ENCODE results near the gene SH2D3C. TPM values are rescaled to one million over a fixed set of nuclear protein-coding genes. Genes with fewer than 3 reads are reported as not detected.
A peak's percentile ranks its signal among the peaks of the same experiment; 100 is the strongest.

The SH2D3C gene
- total RNA-seq, 1 donor from 2014 or later: 137 TPM

- H3K27me3 Mint-ChIP-seq (ENCODE audit: unreplicated experiment): peaks cover 14% of the 10 kb centered on the region
- H3K27ac Mint-ChIP-seq (ENCODE audit: unreplicated experiment): peak overlapping the region; percentile 96
Observed at GRCh38 chr9:127767410-127767809, 11.1 kb downstream of the SH2D3C start.

GRCh38 chr9:127765418-127765817, 13.0 kb downstream of the SH2D3C start:
- Mint-ChIP-seq H3K4me3 (ENCODE audit: unreplicated experiment) (peak overlapping the region; percentile 80), H3K36me3 (ENCODE audit: low read depth, unreplicated experiment) (peaks cover 50% of the 10 kb centered on the region), H3K9me3 (ENCODE audit: unreplicated experiment) (no peaks in the 10 kb centered on the region), H3K27ac (ENCODE audit: unreplicated experiment) (peak overlapping the region; percentile 90), H3K27me3 (ENCODE audit: unreplicated experiment) (peaks cover 14% of the 10 kb centered on the region), H3K4me1 (ENCODE audit: unreplicated experiment) (peaks cover 83% of the 10 kb centered on the region)
- TF ChIP-seq CTCF (IDR thresholded peaks at IDR 0.05; ENCODE audit: unreplicated experiment): no peak
- no peak for DNase-seq (ENCODE audit: low spot score)

More at GRCh38 chr9:127767410-127767809, 11.1 kb downstream of the SH2D3C start:
- DNase-seq (ENCODE audit: low spot score): no peak
- H3K4me1 Mint-ChIP-seq (ENCODE audit: unreplicated experiment): peaks cover 72% of the 10 kb centered on the region
- TF ChIP-seq CTCF (IDR thresholded peaks at IDR 0.05; ENCODE audit: unreplicated experiment): no peak
- no peaks in the 10 kb centered on the region for H3K9me3 Mint-ChIP-seq (ENCODE audit: unreplicated experiment)
- H3K36me3 Mint-ChIP-seq (ENCODE audit: low read depth, unreplicated experiment): peaks cover 45% of the 10 kb centered on the region
- peak overlapping the region; percentile 88 for H3K4me3 Mint-ChIP-seq (ENCODE audit: unreplicated experiment)

GRCh38 chr9:127763918-127764384, 14.5 kb downstream of the SH2D3C start:
- TF ChIP-seq CTCF (IDR thresholded peaks at IDR 0.05; ENCODE audit: unreplicated experiment): peak; percentile 39
- Mint-ChIP-seq H3K9me3 (ENCODE audit: unreplicated experiment) (no peaks in the 10 kb centered on the region), H3K27ac (ENCODE audit: unreplicated experiment) (peak overlapping the region; percentile 98), H3K36me3 (ENCODE audit: low read depth, unreplicated experiment) (peaks cover 52% of the 10 kb centered on the region), H3K4me3 (ENCODE audit: unreplicated experiment) (peak overlapping the region; percentile 74), H3K4me1 (ENCODE audit: unreplicated experiment) (peaks cover 75% of the 10 kb centered on the region), H3K27me3 (ENCODE audit: unreplicated experiment) (peaks cover 10% of the 10 kb centered on the region)
- peak; percentile 76 for DNase-seq (ENCODE audit: low spot score)

- peak overlapping the region; percentile 85 for H3K4me3 Mint-ChIP-seq (ENCODE audit: unreplicated experiment)
- peak overlapping the region; percentile 98 for H3K27ac Mint-ChIP-seq (ENCODE audit: unreplicated experiment)
- no peaks in the 10 kb centered on the region for H3K9me3 Mint-ChIP-seq (ENCODE audit: unreplicated experiment)
- peaks cover 68% of the 10 kb centered on the region for H3K4me1 Mint-ChIP-seq (ENCODE audit: unreplicated experiment)
- peaks cover 51% of the 10 kb centered on the region for H3K36me3 Mint-ChIP-seq (ENCODE audit: low read depth, unreplicated experiment)
- peaks cover 11% of the 10 kb centered on the region for H3K27me3 Mint-ChIP-seq (ENCODE audit: unreplicated experiment)
- TF ChIP-seq CTCF (IDR thresholded peaks at IDR 0.05; ENCODE audit: unreplicated experiment): no peak
- DNase-seq (ENCODE audit: low spot score): peak; percentile 68
Observed at GRCh38 chr9:127762111-127762676, 16.3 kb downstream of the SH2D3C start.

- Mint-ChIP-seq H3K4me1 (ENCODE audit: unreplicated experiment) (peaks cover 62% of the 10 kb centered on the region), H3K36me3 (ENCODE audit: low read depth, unreplicated experiment) (peaks cover 44% of the 10 kb centered on the region), H3K9me3 (ENCODE audit: unreplicated experiment) (no peaks in the 10 kb centered on the region), H3K27me3 (ENCODE audit: unreplicated experiment) (peaks cover 14% of the 10 kb centered on the region), H3K27ac (ENCODE audit: unreplicated experiment) (peak overlapping the region; percentile 98), H3K4me3 (ENCODE audit: unreplicated experiment) (peak overlapping the region; percentile 85)
- no peak for DNase-seq (ENCODE audit: low spot score)
- no peak for TF ChIP-seq CTCF (IDR thresholded peaks at IDR 0.05; ENCODE audit: unreplicated experiment)
Observed at GRCh38 chr9:127761491-127761956, 16.9 kb downstream of the SH2D3C start.
